Measurements from ENCODE around the gene DEGS2. TPM values are rescaled to one million over a fixed set of nuclear protein-coding genes. Genes with fewer than 3 reads are reported as not detected.

The DEGS2 gene
- total and polyA plus RNA-seq, 12 donors = 0.04 to 0.20 (median 0.10) TPM; not detected in 7

- H3K27me3 ChIP-seq = no peaks in the 10 kb centered on the region
- H3K4me1 ChIP-seq = peaks cover 0 to 20% (median 13%) of the 10 kb centered on the region in 9 donors
- no peaks in the 10 kb centered on the region for H3K36me3 ChIP-seq
- intact Hi-C loops (cut with DNase I) = loop anchor here in 9 of 10 donors (2.0 to 10.0 kb wide), 8 partner anchors 45 to 210 kb away; no protein-coding TSS in a partner anchor
- peak overlapping the region; percentile 83 to 96 (median 92) for H3K27ac ChIP-seq
- no peak for TF ChIP-seq CTCF (IDR thresholded peaks at IDR 0.05)
- no peaks in the 10 kb centered on the region for H3K9me3 ChIP-seq
- DNase-seq (peak; percentile 17 to 40), ATAC-seq (peak in 6 of 8 donors; percentile 3 to 9 (median 6))
- peak overlapping the region in 9 of 10 donors; percentile 17 to 62 (median 56) for H3K4me3 ChIP-seq
- WGBS, 2 donors = 50 to 65% methylated on average over 21 of the region's 21 CpGs
These were observed 32.8 kb upstream of the DEGS2 start for GRCh38 chr14:100192250-100192671.

GRCh38 chr14:100191584-100192249 lies 32.3 kb upstream of the DEGS2 start:
- Histone ChIP-seq H3K4me1 (peaks cover 0 to 20% (median 13%) of the 10 kb centered on the region in 9 donors), H3K27me3 (no peaks in the 10 kb centered on the region), H3K4me3 (peak overlapping the region in 5 of 10 donors; percentile 35 to 62 (median 57)), H3K36me3 (no peaks in the 10 kb centered on the region), H3K9me3 (no peaks in the 10 kb centered on the region), H3K27ac (peak overlapping the region; percentile 83 to 96 (median 92))
- DNase-seq (peak in 1 of 2 donors; percentile 45), ATAC-seq (peak in 2 of 8 donors; percentile 10 to 17)
- TF ChIP-seq CTCF (IDR thresholded peaks at IDR 0.05) = no peak
- intact Hi-C loops (cut with DNase I) = loop anchor here in 9 of 10 donors (2.0 to 10.0 kb wide), 8 partner anchors 45 to 209 kb away; no protein-coding TSS in a partner anchor
- WGBS, 2 donors = 68 to 77% methylated on average over 14 of the region's 14 CpGs

DNA sequence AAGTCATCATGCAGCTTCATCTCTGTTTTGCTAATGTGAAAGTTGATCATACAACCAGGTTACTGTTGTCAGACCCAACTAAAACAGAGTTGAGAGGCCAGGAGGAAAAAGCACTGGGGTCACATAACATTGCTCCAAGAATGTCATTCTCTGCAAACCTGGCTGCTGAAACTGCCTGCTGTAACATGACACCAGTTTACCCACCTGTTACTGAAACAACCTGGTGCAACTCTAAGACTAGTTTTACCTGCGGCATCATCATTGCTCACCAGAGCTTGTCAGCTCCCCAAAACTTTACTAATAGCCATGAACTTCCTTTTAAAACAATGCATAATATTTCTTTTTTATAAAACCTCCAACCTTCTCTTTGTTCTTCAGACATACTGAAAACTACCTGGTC lies 30.7 kb upstream of the DEGS2 start:
- H3K4me1 ChIP-seq = peaks cover 0 to 20% (median 13%) of the 10 kb centered on the region in 9 donors
- WGBS, 2 donors = 97 to 98% methylated on average over 1 of the region's 1 CpG
- intact Hi-C loops (cut with DNase I) = loop anchor here in 7 of 10 donors (5.0 to 10.0 kb wide), 3 partner anchors 65 to 208 kb away; no protein-coding TSS in a partner anchor

More for the DNA sequence above, 30.7 kb upstream of the DEGS2 start:
- TF ChIP-seq CTCF (IDR thresholded peaks at IDR 0.05) = no peak
- no peak for ATAC-seq
- Histone ChIP-seq H3K36me3 (no peaks in the 10 kb centered on the region), H3K27ac (no peak overlapping the region), H3K4me3 (no peak overlapping the region), H3K9me3 (no peaks in the 10 kb centered on the region), H3K27me3 (no peaks in the 10 kb centered on the region)
- no peak for DNase-seq
